ENCODE measurements around the gene KLHL25.

GRCh38 chr15:85804481-85805170 lies 9.9 kb upstream of the KLHL25 start:
- TF ChIP-seq EZH2 (IDR thresholded peaks at IDR 0.05; ENCODE audit: insufficient read depth, poor library complexity, severe bottlenecking) = no peak
- TF ChIP-seq EZH2phosphoT487 (IDR thresholded peaks at IDR 0.05; ENCODE audit: insufficient read depth, low read depth) = no peak
